Raji (cell line): ENCODE results near the gene RASSF8.

ENCODE experiments used
- POLR2A ChIP-seq: IDR thresholded peaks from 2 replicates; pipeline ENCODE4 v1.6.1; 2011; ENCODE audit warnings: low read depth, low read length, control low read depth; ENCODE audit not compliant: insufficient read depth

RASSF8 gene

GRCh38 chr12:25958428-25959070 lies at the start of gene RASSF8:
Gene RASSF8 (plus strand): TSS chr12:25958682. CDS start chr12:26055344, 96,662 bp downstream.
- TF ChIP-seq POLR2A: no peak

- no peak for TF ChIP-seq POLR2A
Observed at GRCh38 chr12:25914551-25914950, 43.9 kb upstream of the RASSF8 start.

- TF ChIP-seq POLR2A: no peak
Observed at GRCh38 chr12:25924491-25925001, 33.9 kb upstream of the RASSF8 start.

- TF ChIP-seq POLR2A: no peak
Observed at GRCh38 chr12:25925064-25925463, 33.4 kb upstream of the RASSF8 start.

GRCh38 chr12:25926536-25926935 lies 31.9 kb upstream of the RASSF8 start:
- no peak for TF ChIP-seq POLR2A

- no peak for TF ChIP-seq POLR2A
Observed at GRCh38 chr12:25929142-25929541, 29.3 kb upstream of the RASSF8 start.

- no peak for TF ChIP-seq POLR2A
Observed at GRCh38 chr12:25932971-25933370, 25.5 kb upstream of the RASSF8 start.

- no peak for TF ChIP-seq POLR2A
Observed at GRCh38 chr12:25934456-25934855, 24.0 kb upstream of the RASSF8 start.

GRCh38 chr12:25935355-25936144 lies 22.9 kb upstream of the RASSF8 start:
- TF ChIP-seq POLR2A: no peak

- TF ChIP-seq POLR2A: no peak
Observed at GRCh38 chr12:25937096-25937495, 21.4 kb upstream of the RASSF8 start.

- TF ChIP-seq POLR2A: no peak
Observed at GRCh38 chr12:25938581-25938980, 19.9 kb upstream of the RASSF8 start.

GRCh38 chr12:25939606-25940005 lies 18.9 kb upstream of the RASSF8 start:
- TF ChIP-seq POLR2A: no peak

GRCh38 chr12:25940886-25941285 lies 17.6 kb upstream of the RASSF8 start:
- TF ChIP-seq POLR2A: no peak

GRCh38 chr12:25942709-25943108 lies 15.8 kb upstream of the RASSF8 start:
- no peak for TF ChIP-seq POLR2A

- TF ChIP-seq POLR2A: no peak
Observed at GRCh38 chr12:25943940-25944339, 14.5 kb upstream of the RASSF8 start.

GRCh38 chr12:25949343-25949742 lies 9.1 kb upstream of the RASSF8 start:
- TF ChIP-seq POLR2A: no peak
